ENCODE data around the gene LRIT1. TPM values are rescaled to one million over a fixed set of nuclear protein-coding genes. Genes with fewer than 3 reads are reported as not detected.

LRIT1 gene
- total RNA-seq, 1 experiment from 2014 or later = not detected

DNA sequence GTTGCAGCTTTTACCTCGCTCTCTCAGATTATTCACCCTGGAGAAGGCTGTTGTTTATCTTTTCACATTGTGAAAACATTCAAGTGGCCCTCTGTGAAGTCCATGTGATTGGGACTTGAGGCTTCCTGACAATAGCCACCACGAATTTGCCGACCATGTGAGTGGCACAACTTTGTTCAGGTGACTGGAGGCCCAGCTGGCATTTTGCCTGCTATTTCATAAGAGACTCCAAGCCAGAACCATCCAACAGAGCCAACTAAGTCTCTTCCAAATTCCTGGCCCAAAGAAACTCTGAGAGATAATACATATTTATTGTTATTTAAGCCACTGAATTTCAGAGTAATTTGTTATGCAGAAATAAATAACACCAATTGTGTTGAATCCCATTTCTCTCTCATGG is 48.9 kb upstream of the LRIT1 start (continued):
- TF ChIP-seq, protein P1, sequence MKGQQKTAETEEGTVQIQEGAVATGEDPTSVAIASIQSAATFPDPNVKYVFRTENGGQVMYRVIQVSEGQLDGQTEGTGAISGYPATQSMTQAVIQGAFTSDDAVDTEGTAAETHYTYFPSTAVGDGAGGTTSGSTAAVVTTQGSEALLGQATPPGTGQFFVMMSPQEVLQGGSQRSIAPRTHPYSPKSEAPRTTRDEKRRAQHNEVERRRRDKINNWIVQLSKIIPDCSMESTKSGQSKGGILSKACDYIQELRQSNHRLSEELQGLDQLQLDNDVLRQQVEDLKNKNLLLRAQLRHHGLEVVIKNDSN (CRISPR knock-in tag; IDR thresholded peaks at IDR 0.05) = no peak
- TF ChIP-seq ZNF121 (CRISPR knock-in tag; IDR thresholded peaks at IDR 0.05) (no peak), RORB (CRISPR knock-in tag; IDR thresholded peaks at IDR 0.05) (no peak), ZNF219 (CRISPR knock-in tag; IDR thresholded peaks at IDR 0.05; ENCODE audit: borderline replicate concordance) (no peak), NFE2L1 (CRISPR knock-in tag; IDR thresholded peaks at IDR 0.05) (no peak), ZNF416 (CRISPR knock-in tag; IDR thresholded peaks at IDR 0.05) (no peak)
- TF ChIP-seq, protein P2, sequence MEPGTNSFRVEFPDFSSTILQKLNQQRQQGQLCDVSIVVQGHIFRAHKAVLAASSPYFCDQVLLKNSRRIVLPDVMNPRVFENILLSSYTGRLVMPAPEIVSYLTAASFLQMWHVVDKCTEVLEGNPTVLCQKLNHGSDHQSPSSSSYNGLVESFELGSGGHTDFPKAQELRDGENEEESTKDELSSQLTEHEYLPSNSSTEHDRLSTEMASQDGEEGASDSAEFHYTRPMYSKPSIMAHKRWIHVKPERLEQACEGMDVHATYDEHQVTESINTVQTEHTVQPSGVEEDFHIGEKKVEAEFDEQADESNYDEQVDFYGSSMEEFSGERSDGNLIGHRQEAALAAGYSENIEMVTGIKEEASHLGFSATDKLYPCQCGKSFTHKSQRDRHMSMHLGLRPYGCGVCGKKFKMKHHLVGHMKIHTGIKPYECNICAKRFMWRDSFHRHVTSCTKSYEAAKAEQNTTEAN (CRISPR knock-in tag; IDR thresholded peaks at IDR 0.05) = no peak
- TF ChIP-seq, protein P3, sequence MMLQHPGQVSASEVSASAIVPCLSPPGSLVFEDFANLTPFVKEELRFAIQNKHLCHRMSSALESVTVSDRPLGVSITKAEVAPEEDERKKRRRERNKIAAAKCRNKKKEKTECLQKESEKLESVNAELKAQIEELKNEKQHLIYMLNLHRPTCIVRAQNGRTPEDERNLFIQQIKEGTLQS (CRISPR knock-in tag; conservative IDR thresholded peaks at IDR 0.05) = no peak
- TF ChIP-seq, protein P4, sequence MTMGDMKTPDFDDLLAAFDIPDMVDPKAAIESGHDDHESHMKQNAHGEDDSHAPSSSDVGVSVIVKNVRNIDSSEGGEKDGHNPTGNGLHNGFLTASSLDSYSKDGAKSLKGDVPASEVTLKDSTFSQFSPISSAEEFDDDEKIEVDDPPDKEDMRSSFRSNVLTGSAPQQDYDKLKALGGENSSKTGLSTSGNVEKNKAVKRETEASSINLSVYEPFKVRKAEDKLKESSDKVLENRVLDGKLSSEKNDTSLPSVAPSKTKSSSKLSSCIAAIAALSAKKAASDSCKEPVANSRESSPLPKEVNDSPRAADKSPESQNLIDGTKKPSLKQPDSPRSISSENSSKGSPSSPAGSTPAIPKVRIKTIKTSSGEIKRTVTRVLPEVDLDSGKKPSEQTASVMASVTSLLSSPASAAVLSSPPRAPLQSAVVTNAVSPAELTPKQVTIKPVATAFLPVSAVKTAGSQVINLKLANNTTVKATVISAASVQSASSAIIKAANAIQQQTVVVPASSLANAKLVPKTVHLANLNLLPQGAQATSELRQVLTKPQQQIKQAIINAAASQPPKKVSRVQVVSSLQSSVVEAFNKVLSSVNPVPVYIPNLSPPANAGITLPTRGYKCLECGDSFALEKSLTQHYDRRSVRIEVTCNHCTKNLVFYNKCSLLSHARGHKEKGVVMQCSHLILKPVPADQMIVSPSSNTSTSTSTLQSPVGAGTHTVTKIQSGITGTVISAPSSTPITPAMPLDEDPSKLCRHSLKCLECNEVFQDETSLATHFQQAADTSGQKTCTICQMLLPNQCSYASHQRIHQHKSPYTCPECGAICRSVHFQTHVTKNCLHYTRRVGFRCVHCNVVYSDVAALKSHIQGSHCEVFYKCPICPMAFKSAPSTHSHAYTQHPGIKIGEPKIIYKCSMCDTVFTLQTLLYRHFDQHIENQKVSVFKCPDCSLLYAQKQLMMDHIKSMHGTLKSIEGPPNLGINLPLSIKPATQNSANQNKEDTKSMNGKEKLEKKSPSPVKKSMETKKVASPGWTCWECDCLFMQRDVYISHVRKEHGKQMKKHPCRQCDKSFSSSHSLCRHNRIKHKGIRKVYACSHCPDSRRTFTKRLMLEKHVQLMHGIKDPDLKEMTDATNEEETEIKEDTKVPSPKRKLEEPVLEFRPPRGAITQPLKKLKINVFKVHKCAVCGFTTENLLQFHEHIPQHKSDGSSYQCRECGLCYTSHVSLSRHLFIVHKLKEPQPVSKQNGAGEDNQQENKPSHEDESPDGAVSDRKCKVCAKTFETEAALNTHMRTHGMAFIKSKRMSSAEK (CRISPR knock-in tag; IDR thresholded peaks at IDR 0.05; ENCODE audit: borderline replicate concordance) = no peak

DNA sequence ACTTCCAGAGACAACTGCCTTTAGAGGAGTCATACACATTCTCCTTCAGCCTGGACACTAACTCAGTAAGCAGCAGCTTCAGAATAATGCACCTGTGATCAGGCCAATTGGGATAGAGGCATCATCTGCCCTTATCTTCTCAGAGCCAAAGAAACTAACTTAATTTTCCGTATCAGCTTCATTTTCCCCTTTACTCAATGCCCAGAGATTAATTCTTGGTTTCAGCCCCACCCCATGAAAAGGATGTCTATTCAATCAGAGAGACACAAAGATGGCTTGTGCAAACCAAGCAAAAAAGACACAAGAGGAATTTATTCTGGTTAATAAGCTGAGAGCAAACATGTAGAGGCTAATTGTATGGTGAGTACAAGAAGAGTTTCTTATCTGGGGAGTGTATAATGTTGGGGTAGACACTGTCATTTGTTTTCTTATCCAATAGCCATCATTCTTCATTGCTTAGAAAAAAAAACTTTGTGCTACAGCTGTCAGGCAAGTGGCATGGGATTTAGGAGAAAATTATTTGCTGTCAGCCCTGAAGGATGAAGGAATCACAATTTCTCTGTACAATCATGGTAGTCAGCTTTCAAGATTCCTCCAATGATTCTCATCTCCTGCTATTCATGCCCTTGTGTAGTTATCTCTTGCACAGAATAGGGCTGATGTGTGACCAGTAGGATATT is 48.3 kb upstream of the LRIT1 start:
- Mint-ChIP-seq H3K27me3 (ENCODE audit: low read depth) (no peaks in the 10 kb centered on the region), H3K4me3 (no peak overlapping the region), H3K36me3 (no peaks in the 10 kb centered on the region), H3K4me1 (peaks cover 12% of the 10 kb centered on the region), H3K27ac (no peak overlapping the region), H3K9me3 (no peaks in the 10 kb centered on the region)
- POLR2A ChIA-PET = no interaction called here
- CTCF ChIA-PET = no interaction called here
- TF ChIP-seq SMAD3 (CRISPR knock-in tag; IDR thresholded peaks at IDR 0.05; ENCODE audit: borderline replicate concordance) = no peak
- TF ChIP-seq ZNF671 (CRISPR knock-in tag; IDR thresholded peaks at IDR 0.05) = no peak
- no peak for TF ChIP-seq FOXP1 (CRISPR knock-in tag; IDR thresholded peaks at IDR 0.05; ENCODE audit: borderline replicate concordance)
- TF ChIP-seq, protein P5, sequence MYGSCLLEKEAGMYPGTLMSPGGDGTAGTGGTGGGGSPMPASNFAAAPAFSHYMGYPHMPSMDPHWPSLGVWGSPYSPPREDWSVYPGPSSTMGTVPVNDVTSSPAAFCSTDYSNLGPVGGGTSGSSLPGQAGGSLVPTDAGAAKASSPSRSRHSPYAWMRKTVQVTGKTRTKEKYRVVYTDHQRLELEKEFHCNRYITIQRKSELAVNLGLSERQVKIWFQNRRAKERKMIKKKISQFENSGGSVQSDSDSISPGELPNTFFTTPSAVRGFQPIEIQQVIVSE (CRISPR knock-in tag; IDR thresholded peaks at IDR 0.05; ENCODE audit: borderline replicate concordance) = no peak
- TF ChIP-seq NR3C1 (CRISPR knock-in tag; conservative IDR thresholded peaks at IDR 0.05; ENCODE audit: low read depth) = no peak
- TF ChIP-seq, protein P6, sequence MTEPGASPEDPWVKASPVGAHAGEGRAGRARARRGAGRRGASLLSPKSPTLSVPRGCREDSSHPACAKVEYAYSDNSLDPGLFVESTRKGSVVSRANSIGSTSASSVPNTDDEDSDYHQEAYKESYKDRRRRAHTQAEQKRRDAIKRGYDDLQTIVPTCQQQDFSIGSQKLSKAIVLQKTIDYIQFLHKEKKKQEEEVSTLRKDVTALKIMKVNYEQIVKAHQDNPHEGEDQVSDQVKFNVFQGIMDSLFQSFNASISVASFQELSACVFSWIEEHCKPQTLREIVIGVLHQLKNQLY (CRISPR knock-in tag; IDR thresholded peaks at IDR 0.05) = no peak
- TF ChIP-seq, protein P7, sequence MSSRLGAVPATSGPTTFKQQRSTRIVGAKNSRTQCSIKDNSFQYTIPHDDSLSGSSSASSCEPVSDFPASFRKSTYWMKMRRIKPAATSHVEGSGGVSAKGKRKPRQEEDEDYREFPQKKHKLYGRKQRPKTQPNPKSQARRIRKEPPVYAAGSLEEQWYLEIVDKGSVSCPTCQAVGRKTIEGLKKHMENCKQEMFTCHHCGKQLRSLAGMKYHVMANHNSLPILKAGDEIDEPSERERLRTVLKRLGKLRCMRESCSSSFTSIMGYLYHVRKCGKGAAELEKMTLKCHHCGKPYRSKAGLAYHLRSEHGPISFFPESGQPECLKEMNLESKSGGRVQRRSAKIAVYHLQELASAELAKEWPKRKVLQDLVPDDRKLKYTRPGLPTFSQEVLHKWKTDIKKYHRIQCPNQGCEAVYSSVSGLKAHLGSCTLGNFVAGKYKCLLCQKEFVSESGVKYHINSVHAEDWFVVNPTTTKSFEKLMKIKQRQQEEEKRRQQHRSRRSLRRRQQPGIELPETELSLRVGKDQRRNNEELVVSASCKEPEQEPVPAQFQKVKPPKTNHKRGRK (CRISPR knock-in tag; IDR thresholded peaks at IDR 0.05; ENCODE audit: borderline replicate concordance) = no peak
- TF ChIP-seq, protein P8, sequence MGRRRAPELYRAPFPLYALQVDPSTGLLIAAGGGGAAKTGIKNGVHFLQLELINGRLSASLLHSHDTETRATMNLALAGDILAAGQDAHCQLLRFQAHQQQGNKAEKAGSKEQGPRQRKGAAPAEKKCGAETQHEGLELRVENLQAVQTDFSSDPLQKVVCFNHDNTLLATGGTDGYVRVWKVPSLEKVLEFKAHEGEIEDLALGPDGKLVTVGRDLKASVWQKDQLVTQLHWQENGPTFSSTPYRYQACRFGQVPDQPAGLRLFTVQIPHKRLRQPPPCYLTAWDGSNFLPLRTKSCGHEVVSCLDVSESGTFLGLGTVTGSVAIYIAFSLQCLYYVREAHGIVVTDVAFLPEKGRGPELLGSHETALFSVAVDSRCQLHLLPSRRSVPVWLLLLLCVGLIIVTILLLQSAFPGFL (CRISPR knock-in tag; IDR thresholded peaks at IDR 0.05; ENCODE audit: borderline replicate concordance) = no peak
- no peak for TF ChIP-seq ZNF138 (CRISPR knock-in tag; conservative IDR thresholded peaks at IDR 0.05)
- no peak for TF ChIP-seq PRRX2 (CRISPR knock-in tag; IDR thresholded peaks at IDR 0.05)
- no peak for TF ChIP-seq HMGA2 (CRISPR knock-in tag; IDR thresholded peaks at IDR 0.05)
- ATAC-seq = no peak
- no peak for DNase-seq (ENCODE audit: low spot score)
